Measurements from ENCODE around the gene CADM1.

Gene CADM1

GRCh38 chr11:115498354-115498753 is 5.9 kb downstream of the CADM1 start:
- Histone ChIP-seq H3K36me3 (no peaks in the 10 kb centered on the region), H3K4me3 (ENCODE audit: low read depth in 1 of 2, low read length in 1 of 2) (no peak overlapping the region), H3K4me1 (ENCODE audit: control insufficient read depth in 1 of 2, insufficient read depth in 1 of 2, low read depth in 1 of 2, low read length in 1 of 2) (no peaks in the 10 kb centered on the region), H3K27me3 (peaks cover 87% of the 10 kb centered on the region), H3K27ac (no peak overlapping the region), H3K9me3 (no peaks in the 10 kb centered on the region)
- TF ChIP-seq CTCF (IDR thresholded peaks at IDR 0.05), result no peak

GRCh38 chr11:115497303-115497702 is 6.9 kb downstream of the CADM1 start:
- TF ChIP-seq CTCF (IDR thresholded peaks at IDR 0.05), result no peak
- H3K27ac ChIP-seq, result no peak overlapping the region
- no peaks in the 10 kb centered on the region for H3K9me3 ChIP-seq
- H3K4me3 ChIP-seq (ENCODE audit: low read depth in 1 of 2, low read length in 1 of 2), result no peak overlapping the region
- no peaks in the 10 kb centered on the region for H3K36me3 ChIP-seq
- no peaks in the 10 kb centered on the region for H3K4me1 ChIP-seq (ENCODE audit: control insufficient read depth in 1 of 2, insufficient read depth in 1 of 2, low read depth in 1 of 2, low read length in 1 of 2)
- peaks cover 76% of the 10 kb centered on the region for H3K27me3 ChIP-seq

GRCh38 chr11:115496892-115497291 is 7.3 kb downstream of the CADM1 start:
- Histone ChIP-seq H3K4me3 (ENCODE audit: low read depth in 1 of 2, low read length in 1 of 2) (no peak overlapping the region), H3K9me3 (no peaks in the 10 kb centered on the region), H3K27ac (no peak overlapping the region), H3K4me1 (ENCODE audit: control insufficient read depth in 1 of 2, insufficient read depth in 1 of 2, low read depth in 1 of 2, low read length in 1 of 2) (no peaks in the 10 kb centered on the region), H3K36me3 (no peaks in the 10 kb centered on the region), H3K27me3 (peaks cover 72% of the 10 kb centered on the region)
- no peak for TF ChIP-seq CTCF (IDR thresholded peaks at IDR 0.05)

GRCh38 chr11:115493905-115494304 is 10.3 kb downstream of the CADM1 start:
- Histone ChIP-seq H3K36me3 (no peaks in the 10 kb centered on the region), H3K9me3 (no peaks in the 10 kb centered on the region), H3K4me3 (ENCODE audit: low read depth in 1 of 2, low read length in 1 of 2) (no peak overlapping the region), H3K27me3 (peaks cover 42% of the 10 kb centered on the region), H3K27ac (no peak overlapping the region), H3K4me1 (ENCODE audit: control insufficient read depth in 1 of 2, insufficient read depth in 1 of 2, low read depth in 1 of 2, low read length in 1 of 2) (no peaks in the 10 kb centered on the region)
- no peak for TF ChIP-seq CTCF (IDR thresholded peaks at IDR 0.05)

GRCh38 chr11:115493488-115493887 is 10.7 kb downstream of the CADM1 start:
- TF ChIP-seq CTCF (IDR thresholded peaks at IDR 0.05), result no peak
- H3K4me3 ChIP-seq (ENCODE audit: low read depth in 1 of 2, low read length in 1 of 2), result no peak overlapping the region
- H3K4me1 ChIP-seq (ENCODE audit: control insufficient read depth in 1 of 2, insufficient read depth in 1 of 2, low read depth in 1 of 2, low read length in 1 of 2), result no peaks in the 10 kb centered on the region
- no peak overlapping the region for H3K27ac ChIP-seq
- H3K9me3 ChIP-seq, result no peaks in the 10 kb centered on the region
- H3K27me3 ChIP-seq, result peaks cover 38% of the 10 kb centered on the region
- no peaks in the 10 kb centered on the region for H3K36me3 ChIP-seq

- H3K4me3 ChIP-seq (ENCODE audit: low read depth in 1 of 2, low read length in 1 of 2), result no peak overlapping the region
- no peak overlapping the region for H3K27ac ChIP-seq
- no peak for TF ChIP-seq CTCF (IDR thresholded peaks at IDR 0.05)
- H3K9me3 ChIP-seq, result no peaks in the 10 kb centered on the region
- peaks cover under 1% of the 10 kb centered on the region for H3K27me3 ChIP-seq
- H3K4me1 ChIP-seq (ENCODE audit: control insufficient read depth in 1 of 2, insufficient read depth in 1 of 2, low read depth in 1 of 2, low read length in 1 of 2), result no peaks in the 10 kb centered on the region
- no peaks in the 10 kb centered on the region for H3K36me3 ChIP-seq
Measured at GRCh38 chr11:115489466-115489865, 14.7 kb downstream of the CADM1 start.
